ENCODE data around the gene FBXL3.

Gene FBXL3, protein sequence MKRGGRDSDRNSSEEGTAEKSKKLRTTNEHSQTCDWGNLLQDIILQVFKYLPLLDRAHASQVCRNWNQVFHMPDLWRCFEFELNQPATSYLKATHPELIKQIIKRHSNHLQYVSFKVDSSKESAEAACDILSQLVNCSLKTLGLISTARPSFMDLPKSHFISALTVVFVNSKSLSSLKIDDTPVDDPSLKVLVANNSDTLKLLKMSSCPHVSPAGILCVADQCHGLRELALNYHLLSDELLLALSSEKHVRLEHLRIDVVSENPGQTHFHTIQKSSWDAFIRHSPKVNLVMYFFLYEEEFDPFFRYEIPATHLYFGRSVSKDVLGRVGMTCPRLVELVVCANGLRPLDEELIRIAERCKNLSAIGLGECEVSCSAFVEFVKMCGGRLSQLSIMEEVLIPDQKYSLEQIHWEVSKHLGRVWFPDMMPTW

DNA sequence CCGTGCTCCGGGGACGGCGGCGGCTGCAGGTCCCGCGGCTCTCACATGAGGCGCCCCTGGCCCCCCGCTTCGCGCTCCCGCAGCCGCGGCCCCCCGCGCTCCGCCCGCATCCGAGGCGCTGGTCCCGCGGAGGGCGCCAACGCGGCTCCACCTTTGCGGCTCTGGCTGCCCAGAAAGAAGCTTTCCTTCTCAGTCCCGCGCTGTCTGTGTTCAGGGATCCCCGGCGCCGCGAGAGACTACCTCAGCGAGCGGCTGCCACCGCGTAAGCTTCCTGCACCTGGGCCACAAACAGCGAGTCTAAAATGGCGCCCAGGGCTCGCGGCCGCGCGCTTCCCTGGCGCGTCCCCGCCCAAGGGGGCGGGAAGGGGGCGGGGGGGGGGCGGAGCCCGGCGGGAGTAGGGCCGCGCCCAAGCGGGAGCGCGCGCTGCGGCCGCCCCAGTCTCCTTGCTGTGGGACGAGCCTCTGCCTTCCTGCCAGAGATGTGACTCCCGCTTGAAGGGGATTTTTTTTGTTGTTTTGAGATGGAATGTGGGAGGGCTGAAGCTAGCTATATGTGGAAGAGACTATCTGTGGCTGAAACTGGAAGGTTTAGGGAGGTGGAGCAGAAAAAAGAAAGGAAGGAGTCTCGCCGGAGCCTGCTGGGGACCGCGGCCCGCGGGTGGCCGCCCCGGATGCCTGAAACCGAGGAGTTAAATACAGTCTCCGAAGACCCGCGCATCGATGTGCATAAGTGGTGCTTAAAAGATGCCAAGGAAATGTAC lies at the start of gene FBXL3:
FBXL3 (minus strand) TSS at position 299 of the 761 bp plus-strand sequence. CDS start 5,299 bp downstream, outside the sequence.
- DNase-seq (ENCODE audit: low spot score) = peak; percentile 84

DNA sequence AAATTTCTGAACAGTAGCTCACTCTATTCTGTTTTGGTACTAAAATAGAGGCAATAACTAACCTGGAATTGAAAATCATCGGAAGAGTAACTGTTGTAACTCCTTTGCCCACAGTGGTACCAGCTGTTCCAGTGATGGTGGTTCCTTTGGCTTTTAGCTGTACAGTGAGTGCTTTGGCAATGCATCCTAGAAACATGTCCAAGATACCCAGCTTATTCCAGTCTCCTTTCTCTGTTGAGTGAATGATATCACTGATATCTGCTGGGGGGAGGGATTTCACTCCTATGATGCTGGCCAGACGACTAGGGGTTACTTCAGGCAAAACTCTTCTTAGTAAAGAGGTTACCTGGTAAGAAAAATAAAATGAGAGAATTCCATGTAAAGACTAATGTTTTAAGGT lies 40.6 kb upstream of the FBXL3 start:
- DNase-seq (ENCODE audit: low spot score) = no peak

DNA sequence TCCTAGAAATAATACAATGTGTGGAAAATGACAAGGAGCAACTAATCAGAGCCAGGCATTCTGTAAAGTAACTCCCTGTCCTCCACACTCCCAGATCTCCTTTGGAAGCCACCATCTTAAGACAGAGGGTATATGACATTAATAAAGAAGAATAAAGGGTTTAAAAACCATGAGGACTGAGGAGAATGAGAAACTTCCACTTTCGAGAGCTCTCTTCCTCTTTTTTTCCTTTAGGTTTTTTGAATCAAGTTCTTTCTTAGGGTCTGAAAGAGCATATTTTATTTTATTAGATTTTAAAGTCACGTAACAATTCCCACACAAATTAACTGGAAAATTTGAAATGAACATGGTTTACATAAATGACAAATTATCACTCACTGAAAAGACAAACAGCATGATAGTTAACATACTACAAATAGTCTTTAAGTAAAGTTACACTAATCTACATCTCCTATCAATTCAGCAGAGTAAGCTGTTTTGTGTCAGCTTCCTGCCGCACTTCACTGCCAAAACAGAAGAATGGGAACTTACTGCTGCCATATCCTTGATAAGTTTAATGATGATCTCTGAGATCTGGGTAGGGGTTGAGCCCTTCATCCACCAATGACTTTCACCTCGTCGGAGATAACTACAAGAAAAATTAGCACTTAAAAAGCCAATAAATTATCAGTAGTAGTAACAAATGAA lies 38.6 kb upstream of the FBXL3 start:
- no peak for DNase-seq (ENCODE audit: low spot score)

DNA sequence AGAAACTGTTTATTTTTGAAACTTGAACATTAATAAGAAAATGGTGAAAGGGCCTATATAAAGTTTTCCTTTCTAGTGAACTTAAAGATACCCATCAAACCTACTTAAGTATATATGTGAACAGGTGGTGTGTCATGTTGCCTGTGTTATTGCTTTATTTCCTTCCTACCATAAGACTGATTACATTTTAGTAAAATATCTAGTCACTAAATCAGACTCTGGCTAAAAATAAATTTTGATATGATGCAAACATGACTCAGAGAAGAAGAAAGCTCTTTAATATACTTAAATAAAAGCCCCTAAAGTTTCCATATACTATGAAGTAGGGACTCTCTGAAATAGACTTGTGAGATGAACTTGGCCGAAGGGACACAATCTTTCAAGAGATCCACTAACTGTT lies 35.1 kb upstream of the FBXL3 start:
- no peak for DNase-seq (ENCODE audit: low spot score)

DNA sequence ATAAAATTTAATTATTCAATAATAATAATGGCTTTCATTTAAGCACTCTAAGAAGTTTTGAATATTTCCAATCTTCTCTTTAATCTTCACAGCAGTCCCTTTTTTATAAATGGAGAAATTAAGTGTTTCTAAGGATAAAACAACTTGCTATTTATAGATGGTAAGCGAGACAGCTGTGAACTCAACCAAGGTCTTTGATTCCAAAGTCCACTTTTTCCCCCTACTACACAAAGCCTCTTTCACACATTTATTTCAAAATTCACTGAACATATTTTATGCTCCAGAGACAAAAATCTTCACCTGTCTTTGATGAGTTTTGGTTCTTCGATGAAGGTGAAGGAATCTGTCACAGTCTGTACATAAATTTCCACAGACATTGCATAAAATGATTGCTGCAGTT lies 34.4 kb upstream of the FBXL3 start:
- no peak for DNase-seq (ENCODE audit: low spot score)

DNA sequence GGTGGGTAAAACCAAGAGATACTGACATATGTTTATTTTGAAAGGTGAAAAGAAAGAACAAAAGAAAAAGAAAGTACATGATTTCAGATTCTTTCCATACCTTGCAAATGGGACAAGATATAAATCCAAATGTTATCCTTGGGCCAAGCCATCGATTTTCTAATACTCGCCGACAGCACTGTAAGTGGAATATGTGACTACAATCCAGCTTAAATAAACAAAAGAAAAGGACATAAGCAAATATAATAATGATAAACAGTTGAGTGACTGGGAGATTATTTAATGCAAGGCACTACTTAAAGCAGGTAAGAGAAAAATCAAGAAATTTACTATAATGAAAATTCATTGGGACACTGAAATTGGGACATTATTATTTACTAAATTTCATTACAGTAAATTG lies 29.9 kb upstream of the FBXL3 start:
- DNase-seq (ENCODE audit: low spot score) = no peak

DNA sequence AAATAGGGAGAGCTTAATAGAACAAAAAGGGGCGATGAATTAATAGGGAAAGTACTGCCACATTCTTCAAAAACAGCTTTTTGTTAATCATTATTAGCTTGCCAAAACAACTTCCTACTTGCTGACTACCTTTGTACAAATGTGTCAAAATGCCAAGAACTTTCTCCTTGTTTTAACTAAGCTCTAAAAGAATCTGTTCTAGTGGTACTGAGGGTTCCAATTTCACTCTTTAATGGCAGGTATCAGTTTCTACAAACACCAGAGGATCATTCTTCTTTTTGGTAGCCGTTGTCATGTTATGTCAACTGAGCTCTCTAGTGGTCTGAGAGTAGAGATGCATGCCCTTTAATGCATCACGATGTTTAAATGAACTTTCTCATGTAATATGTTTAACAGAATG lies 29.4 kb upstream of the FBXL3 start:
- DNase-seq (ENCODE audit: low spot score) = no peak

DNA sequence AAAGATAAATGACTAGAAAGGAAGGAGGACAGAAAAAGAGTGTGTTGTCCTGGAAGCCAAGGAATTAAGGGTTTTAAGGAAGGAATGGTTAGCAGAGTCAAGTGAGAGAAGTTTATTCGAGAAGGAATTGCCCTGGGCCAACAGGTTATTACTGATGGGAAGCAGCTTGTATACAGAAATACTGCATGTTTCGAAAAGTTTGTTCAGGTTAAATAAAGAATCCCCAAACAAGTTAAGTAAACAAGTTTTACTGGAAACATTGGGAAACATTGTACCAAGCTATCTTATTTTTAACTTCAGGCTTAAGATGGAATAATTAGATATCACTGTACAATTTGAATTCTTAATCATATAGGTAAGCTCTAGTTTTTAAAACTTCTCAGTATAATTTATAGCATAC lies 28.2 kb upstream of the FBXL3 start:
- DNase-seq (ENCODE audit: low spot score) = no peak

DNA sequence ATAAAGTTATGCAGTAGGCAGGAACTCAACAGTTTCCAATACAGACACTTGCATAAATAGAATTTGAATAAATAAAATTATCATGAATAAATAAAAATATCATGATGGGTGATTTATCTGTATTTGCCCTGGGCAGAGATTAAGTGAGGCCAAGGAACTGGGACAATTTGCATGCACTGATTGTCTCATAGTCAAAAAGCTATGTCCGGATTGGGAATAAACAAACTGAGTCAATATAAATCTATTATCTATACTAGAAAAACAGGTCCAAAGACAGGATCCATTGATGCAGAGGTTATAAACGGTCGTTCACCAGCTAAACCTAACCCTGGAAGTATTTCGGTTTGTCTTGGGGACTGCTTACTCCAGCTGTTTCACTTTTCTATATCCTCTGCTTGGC lies 26.2 kb upstream of the FBXL3 start:
- DNase-seq (ENCODE audit: low spot score) = no peak

DNA sequence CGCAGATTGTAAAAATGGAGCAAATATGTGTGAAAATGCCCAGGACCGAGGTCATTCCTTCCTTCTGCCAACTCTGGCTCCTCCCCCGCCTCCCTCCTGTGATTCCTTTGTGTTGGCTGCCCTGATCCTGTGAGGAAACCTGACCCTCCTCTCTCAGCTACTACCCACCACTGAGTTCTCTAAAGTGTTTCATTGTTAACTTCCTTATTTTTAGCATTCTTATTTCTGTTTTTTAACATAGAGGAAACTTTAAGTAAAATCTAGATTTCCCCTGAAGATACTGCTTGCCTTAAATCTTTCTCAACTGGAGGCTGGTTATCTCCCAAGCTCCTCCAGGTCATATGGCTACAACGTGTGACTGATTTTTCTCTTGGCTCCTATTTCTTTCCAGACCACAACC lies 21.7 kb upstream of the FBXL3 start:
- DNase-seq (ENCODE audit: low spot score) = no peak

DNA sequence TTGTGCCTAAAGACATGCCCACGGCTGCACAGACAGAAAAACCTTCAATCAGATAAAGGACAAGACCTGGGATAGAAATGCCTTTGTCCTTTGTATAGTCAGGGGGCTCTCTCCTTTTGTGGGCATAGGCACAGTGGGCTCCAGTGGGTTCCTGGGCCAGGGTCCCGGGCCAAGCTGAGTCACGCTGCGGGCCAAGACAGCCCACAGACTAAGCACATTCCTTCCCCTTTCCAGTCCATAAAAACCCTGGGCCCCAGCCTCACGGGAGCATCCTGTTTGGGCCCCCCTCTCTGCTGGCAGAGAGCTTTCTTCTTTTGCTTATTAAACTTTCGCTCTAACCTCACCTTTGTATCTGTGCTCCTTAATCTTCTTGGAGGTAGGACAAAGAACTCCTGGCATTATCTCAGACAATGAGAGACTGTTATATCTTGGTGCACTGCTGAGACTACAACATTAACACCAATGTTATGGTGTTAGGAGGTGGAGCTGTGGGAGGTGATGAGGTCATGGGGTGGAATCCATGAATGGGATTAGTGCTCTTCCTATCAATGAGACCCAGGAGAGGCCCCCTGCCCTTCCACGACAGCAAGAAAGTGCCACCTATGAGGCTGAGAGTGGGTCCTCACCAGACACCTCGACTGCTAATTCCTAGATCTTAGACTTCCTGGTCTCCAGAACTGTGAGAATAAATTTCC lies 20.8 kb upstream of the FBXL3 start:
- no peak for DNase-seq (ENCODE audit: low spot score)

DNA sequence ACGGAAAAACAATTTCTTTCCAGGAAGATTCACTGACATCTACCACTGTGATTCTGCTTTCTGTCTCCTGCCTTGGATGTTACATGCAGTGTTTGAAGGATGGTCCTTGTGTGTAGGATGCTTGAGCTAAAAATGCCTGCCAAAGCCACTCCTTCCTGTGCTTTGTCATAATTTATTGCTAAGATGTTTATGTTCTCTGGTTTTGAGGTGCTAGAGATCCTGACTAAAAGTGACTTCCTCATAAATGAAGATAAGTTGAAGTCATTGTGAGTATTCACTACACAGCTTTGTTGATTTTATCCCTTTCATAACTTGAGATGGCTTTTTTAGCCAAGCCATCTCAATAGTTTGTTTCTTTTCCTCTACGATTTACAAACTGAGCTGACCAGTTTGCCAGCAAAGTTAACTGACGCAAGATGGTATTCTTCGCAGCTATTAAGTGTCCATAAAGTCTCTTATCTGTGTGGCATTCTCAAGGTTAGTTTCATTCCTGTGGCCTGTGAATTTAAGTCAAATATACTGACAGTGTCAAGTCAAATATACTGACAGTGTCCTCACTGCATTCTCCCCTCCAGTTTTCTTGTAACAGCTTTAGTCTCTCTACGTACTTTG lies 15.7 kb upstream of the FBXL3 start:
- DNase-seq (ENCODE audit: low spot score) = no peak

DNA sequence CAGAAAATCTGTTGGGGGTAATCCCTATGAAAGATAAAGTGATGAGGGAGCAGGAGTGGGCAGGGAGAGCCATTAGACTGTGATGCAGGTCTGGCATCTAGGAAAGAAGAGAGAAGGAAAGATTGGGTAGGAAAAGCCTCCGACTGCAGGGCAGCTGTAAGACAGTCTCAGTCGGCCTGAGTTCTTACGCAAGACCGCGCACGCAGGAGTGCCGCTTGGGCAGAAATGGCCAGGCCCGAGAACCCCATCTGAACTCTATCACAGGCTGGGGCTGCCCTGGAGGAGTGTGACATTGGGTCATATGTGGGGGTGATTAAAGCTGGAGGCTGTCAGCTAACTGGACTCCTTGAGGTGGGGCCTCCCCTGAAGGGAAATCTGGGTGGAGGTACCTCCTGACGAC lies 13.9 kb upstream of the FBXL3 start:
- no peak for DNase-seq (ENCODE audit: low spot score)

DNA sequence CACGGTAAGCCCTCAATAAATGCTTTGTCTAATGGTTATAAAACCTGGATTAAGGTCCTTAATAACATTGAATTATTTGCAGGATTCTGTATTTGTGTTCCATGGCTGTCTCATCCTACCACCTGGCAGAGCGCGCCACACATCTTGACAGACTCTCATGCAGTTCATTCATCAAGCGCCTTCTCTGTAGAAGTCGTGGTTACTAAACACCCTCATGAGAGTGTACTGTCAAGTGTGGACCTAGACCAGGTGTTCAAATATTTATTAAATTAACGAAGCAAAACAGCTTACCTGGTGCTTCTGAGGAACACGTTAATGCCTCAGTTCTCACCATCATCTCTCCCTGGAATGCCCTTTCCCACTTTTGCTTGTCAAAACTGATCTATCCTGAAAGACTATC lies 13.1 kb upstream of the FBXL3 start:
- no peak for DNase-seq (ENCODE audit: low spot score)

DNA sequence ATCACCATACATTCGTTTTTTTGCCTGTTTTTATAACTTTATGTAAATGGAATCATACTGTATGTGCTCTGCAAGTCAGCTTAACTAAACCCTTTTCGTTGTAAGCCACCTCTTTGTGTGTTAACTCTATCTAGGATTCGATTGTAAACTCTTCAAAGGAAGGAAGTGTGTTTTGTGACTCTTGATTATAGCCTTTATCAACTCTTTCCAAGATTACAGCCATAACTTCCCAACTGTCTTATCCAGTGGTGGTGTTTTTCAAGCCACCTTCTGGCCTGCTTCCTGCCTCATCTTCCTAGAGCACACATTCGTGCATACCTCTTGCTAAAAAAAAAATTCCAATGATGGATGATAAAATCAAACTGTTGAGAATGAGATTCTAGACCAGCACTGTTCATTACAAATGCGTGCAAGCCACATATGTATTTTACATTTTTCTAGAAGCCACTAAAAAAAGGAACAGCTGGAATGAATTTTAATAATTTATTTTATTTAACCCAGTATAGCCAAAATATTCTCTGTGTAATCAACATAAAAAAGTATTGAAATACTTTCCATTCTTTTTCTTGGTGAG lies 12.0 kb upstream of the FBXL3 start:
- no peak for DNase-seq (ENCODE audit: low spot score)

DNA sequence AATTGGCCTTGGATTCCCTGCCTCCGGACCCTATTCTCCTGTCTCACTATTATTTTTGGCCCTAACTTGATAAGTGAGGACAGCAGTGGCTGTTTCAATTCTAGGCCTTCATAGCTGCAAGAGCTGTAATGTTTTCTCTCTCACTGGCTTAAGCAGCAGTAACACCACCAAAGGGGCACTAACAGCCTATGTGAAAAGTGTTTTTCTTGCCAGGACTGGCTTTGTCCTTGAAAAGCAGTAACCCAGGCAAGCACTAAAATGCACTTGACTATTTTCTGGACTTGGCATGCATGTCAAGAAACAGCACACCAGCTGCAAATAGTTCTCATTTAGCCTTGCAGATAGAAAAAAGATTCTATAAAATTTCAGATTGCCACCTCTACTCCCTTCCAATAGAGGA lies 9.3 kb upstream of the FBXL3 start:
- no peak for DNase-seq (ENCODE audit: low spot score)

DNA sequence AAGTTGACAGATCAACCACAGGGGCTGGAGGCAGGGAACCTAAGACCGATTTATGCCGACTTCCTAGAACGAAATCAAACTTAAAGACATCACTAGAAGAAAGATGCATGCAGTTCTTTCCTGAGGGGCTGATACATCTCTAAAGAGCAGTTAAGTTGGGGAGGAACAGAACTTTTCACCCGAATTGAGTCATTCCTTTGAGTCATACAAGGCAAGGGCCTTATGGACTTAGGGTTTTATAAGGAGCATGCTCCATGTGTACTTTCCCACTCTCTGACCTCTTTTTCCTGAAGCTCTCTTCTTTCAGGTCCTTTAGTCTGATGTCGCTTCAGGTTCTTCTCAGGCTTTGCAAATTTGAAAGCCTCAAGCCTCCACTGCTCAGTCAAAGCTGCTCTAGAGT lies 7.9 kb upstream of the FBXL3 start:
- DNase-seq (ENCODE audit: low spot score) = no peak

DNA sequence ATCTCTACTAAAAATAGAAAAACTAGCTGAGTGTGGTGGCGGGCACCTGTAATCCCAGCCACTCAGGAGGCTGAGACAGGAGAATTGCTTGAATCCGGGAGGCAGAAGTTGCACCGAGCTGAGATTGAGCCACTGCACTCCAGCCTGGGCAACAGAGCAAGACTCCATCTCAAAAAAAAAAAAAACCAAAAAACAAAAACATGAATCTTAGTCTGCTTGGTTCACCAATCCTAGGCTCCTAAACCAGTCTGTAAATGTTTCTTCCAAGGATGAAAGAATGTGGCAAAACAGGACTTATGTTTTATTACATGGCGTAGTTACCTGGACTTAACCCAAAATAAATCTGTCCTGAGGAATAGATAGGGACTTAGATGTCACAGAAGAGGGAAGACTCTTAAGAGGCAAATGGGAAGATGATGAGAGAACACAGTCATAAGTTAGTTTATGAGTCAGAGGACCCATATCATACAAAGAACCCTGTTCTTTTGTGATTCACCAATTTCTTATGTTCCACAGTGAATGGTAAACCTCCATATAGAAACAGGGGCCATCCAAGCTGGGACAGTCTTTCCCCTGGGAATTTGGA lies 6.9 kb upstream of the FBXL3 start:
- DNase-seq (ENCODE audit: low spot score) = peak; percentile 59

DNA sequence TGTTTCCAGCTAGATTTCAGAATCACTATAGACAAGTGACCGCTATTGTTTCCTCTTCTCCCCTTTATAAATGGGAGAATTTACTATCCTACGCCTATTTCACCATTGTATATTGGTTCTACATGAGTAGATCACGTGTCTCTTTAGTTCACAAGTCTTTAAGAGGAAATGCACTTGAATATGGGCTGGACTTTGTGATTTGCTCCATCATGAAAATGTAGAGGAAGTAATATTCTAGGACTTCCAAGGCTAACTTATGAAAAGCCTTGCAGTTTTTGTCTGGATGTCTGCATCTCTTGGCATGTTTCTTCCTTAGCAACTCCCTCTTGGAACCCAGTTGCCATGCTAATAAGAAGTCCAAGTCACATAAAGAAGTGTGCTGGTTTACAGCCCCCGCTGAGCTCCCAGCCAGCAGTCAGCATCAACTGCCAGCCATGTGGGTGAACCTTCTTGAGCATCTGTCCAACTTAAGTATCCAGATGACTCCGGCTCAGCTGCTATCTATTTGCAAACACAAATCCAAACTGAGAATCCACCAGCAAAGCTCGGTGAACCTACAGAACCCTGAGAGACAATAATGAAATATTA lies 4.8 kb upstream of the FBXL3 start:
- DNase-seq (ENCODE audit: low spot score) = no peak

DNA sequence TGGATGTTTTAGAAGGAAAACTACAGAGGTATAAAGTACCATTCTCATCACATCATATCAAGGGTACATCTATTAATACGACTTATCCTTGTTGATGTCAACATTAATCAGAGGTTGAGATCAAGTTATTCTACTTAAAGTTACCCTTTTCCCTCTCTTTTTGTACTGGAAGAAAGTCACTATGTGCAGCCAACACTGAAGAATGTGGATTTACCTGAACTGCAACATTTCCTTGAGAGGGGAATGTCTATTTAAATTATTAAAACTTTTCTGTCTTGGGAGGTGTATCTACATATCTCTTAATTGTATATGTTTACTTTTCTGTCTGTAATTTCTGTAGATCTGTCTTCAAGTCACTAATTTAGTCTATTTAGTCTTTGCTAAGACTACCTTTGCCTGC lies 2.5 kb upstream of the FBXL3 start:
- DNase-seq (ENCODE audit: low spot score) = no peak

DNA sequence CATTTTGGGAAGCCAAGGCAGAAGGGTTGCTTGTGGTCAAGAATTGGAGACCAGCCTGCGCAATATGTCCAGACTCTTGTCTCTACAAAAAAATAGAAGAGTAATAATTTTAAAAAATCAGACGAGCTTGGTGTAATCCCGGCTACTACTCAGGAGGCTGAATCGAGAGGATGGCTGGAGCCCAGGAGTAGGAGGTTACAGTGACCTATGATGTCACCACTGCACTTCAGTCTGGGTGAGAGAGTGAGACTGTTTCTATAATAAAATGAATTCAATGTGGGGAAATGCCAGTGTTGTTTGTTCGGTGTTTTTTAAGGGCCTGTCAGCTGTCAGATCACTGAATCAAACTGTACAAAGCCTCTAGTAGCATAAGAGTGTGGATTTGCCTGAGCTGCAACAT lies 1.2 kb upstream of the FBXL3 start:
- no peak for DNase-seq (ENCODE audit: low spot score)

Data from COLO829 (cell line).